ENCODE results near the gene PGAM1. TPM values are rescaled to one million over a fixed set of nuclear protein-coding genes. Genes with fewer than 3 reads are reported as not detected.

The PGAM1 gene
- total RNA-seq (2022; extraction: Qiagen RNA extraction), result 569 to 637 TPM (median 623 TPM) in 5 replicates

GRCh38 chr10:97425964-97426775, at the start of gene PGAM1:
PGAM1 (plus strand) TSS chr10:97426191; CDS start chr10:97426308, 117 bp downstream.

DNA sequence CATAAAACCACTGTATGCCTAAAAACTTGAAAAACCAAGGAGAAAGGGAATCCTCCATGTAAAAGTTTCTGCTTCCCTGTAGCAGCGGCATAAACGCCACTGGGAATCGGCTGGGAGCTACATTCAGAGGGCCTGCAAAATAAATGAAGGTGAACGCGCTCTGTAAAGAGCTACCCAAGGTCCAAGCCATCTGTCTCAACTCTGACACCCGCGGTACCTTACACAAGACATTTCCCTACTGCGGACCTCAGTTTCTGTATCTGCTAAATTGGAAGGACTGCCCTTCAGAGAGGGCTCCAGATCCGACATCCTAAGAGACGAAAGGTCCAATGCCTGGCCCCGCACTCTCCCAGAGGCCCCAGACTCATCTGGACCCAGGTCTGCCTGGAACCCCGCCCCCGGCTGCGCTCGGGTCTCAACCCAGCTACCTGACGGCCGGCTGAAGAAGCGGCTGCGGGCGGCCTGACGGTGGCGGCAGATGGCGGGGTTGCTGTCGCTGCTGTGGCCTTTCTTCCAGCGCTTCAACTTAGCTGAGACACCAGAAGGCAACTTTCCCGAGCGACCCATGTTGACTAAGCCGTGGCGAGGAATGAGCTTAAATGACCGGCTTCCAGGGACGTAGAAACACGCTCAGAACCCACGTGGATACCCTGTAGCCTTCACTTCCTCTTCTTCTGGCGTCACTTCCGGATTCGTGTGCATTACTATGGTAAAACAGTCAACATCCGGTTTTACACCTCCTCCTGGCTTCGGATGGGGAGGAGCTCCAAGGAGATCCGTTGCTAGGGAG, 25.1 kb upstream of the PGAM1 start, which contains the start of gene RRP12:
Gene RRP12 (minus strand): TSS at position 676 of the 790 bp plus-strand sequence. CDS start 109 bp downstream, at position 567.

DNA sequence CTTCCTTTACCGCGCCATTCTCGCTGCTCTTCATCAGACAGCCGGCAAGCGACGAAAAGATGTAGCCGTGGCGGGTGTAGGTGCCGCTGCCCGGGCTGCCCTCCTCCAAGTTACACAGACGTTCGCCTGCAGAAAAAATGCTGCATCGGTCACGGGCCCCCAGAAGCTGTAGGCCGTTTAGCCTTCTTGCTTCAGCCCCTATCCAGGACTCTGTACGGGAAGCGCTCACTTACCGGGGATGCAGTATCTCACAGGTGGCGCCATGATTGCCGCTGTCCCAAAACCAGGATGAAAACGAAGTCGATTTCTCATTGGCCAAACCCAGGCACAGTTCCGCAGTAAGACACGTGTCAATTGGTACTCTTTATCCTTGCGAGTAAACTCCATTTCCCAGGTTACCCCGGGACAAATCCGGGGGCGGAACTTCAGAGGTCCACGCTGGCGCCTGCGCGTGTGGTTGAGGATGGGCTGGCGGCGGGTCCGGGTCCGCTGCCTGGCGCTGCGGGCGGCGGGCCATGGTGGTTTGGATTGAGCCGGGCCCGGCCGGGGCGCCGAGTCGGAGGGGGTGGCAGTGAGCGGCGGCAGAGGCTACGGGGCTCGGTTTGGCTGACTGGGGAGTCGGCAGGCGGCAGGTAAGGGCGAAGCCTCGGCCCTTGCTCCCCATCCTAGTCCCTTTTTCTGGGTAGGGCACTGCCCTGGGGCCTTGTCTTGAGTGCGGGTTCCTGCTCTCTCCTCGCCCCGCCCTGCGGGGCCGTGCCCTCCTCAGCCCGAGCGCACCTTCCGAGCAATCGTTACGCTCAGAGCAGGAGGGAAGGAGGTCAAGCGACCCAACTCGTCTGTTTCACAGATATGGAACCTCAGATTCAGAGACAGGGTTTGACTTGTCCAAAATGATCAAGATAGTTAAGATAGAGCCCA, 20.0 kb downstream of the PGAM1 start, which contains the start of the genes EXOSC1 and ZDHHC16:
Gene EXOSC1 (minus strand): TSS at position 285 of the 918 bp plus-strand sequence. CDS start 21 bp downstream, at position 264.
Gene ZDHHC16 (plus strand): TSS at position 454 of the 918 bp plus-strand sequence. CDS start 5,501 bp downstream, outside the sequence.

Other genes with a start within 250 kb of the PGAM1 start
- 0.04 to 0.10 TPM (median 0.08 TPM) in 5 replicates for gene SLIT1, start 240.2 kb upstream of the PGAM1 start, total RNA-seq (2022; extraction: Qiagen RNA extraction)
- 4.6 to 5.5 TPM (median 5.0 TPM) in 5 replicates for gene ARHGAP19, start 133.6 kb upstream of the PGAM1 start, total RNA-seq (2022; extraction: Qiagen RNA extraction)
- 1.2 to 2.8 TPM (median 1.6 TPM) in 5 replicates for gene FRAT1, start 106.9 kb upstream of the PGAM1 start, total RNA-seq (2022; extraction: Qiagen RNA extraction)
- gene FRAT2, start 91.5 kb upstream of the PGAM1 start, total RNA-seq (2022; extraction: Qiagen RNA extraction), result 5.9 to 9.9 TPM (median 8.9 TPM) in 5 replicates
- gene RRP12, start 24.9 kb upstream of the PGAM1 start, total RNA-seq (2022; extraction: Qiagen RNA extraction), result 49.9 to 64.6 TPM (median 56.3 TPM) in 5 replicates
- 52.8 to 56.2 TPM (median 54.2 TPM) in 5 replicates for gene EXOSC1, start 19.8 kb downstream of the PGAM1 start, total RNA-seq (2022; extraction: Qiagen RNA extraction)
- 45.4 to 53.7 TPM (median 50.4 TPM) in 5 replicates for gene ZDHHC16, start 20.0 kb downstream of the PGAM1 start, total RNA-seq (2022; extraction: Qiagen RNA extraction)
- gene MMS19, start 72.2 kb downstream of the PGAM1 start, total RNA-seq (2022; extraction: Qiagen RNA extraction), result 40.0 to 50.7 TPM (median 47.0 TPM) in 5 replicates
- gene UBTD1, start 72.7 kb downstream of the PGAM1 start, total RNA-seq (2022; extraction: Qiagen RNA extraction), result 16.2 to 20.6 TPM (median 19.0 TPM) in 5 replicates
- 4.7 to 7.9 TPM (median 6.3 TPM) in 5 replicates for gene ANKRD2, start 146.6 kb downstream of the PGAM1 start, total RNA-seq (2022; extraction: Qiagen RNA extraction)
- 1.6 to 2.6 TPM (median 1.8 TPM) in 5 replicates for gene HOGA1, start 158.2 kb downstream of the PGAM1 start, total RNA-seq (2022; extraction: Qiagen RNA extraction)
- gene C10orf62, start 163.5 kb downstream of the PGAM1 start, total RNA-seq (2022; extraction: Qiagen RNA extraction), result not detected in 5 replicates
- 6.3 to 8.1 TPM (median 7.0 TPM) in 5 replicates for gene MORN4, start 207.3 kb downstream of the PGAM1 start, total RNA-seq (2022; extraction: Qiagen RNA extraction)
- gene PI4K2A, start 214.5 kb downstream of the PGAM1 start, total RNA-seq (2022; extraction: Qiagen RNA extraction), result 20.9 to 25.7 TPM (median 25.2 TPM) in 5 replicates